Ramos (cell line): ENCODE results near the gene ELFN2.

Experiments used
- in situ Hi-C: fragments of 300-500 bp; cut with MboI; formaldehyde crosslinking; loops from one replicate; pipeline ENCODE4 v1.14.3; 2022; ENCODE audit warnings: low sequenced_read_pairs; ENCODE audit not compliant: unreplicated experiment

ELFN2 gene

GRCh38 chr22:37392721-37393328 is 34.5 kb downstream of the ELFN2 start:
- in situ Hi-C loops: no loop called here

- in situ Hi-C loops: no loop called here
Measured at GRCh38 chr22:37391702-37392101, 35.6 kb downstream of the ELFN2 start.

- in situ Hi-C loops: no loop called here
Measured at GRCh38 chr22:37390075-37390474, 37.2 kb downstream of the ELFN2 start.

GRCh38 chr22:37388538-37388937 is 38.7 kb downstream of the ELFN2 start:
- in situ Hi-C loops: no loop called here

- in situ Hi-C loops: no loop called here
Measured at GRCh38 chr22:37387793-37388192, 39.5 kb downstream of the ELFN2 start.

GRCh38 chr22:37386441-37386840 is 40.8 kb downstream of the ELFN2 start:
- in situ Hi-C loops: no loop called here

- in situ Hi-C loops: no loop called here
Measured at GRCh38 chr22:37384691-37385090, 42.6 kb downstream of the ELFN2 start.

- in situ Hi-C loops: no loop called here
Measured at GRCh38 chr22:37383341-37383740, 43.9 kb downstream of the ELFN2 start.

GRCh38 chr22:37381489-37381888 is 45.8 kb downstream of the ELFN2 start:
- in situ Hi-C loops: no loop called here

GRCh38 chr22:37379722-37380121 is 47.6 kb downstream of the ELFN2 start:
- in situ Hi-C loops: no loop called here

- in situ Hi-C loops: no loop called here
Measured at GRCh38 chr22:37379085-37379484, 48.2 kb downstream of the ELFN2 start.

GRCh38 chr22:37378642-37379058 is 48.6 kb downstream of the ELFN2 start:
- in situ Hi-C loops: no loop called here

- in situ Hi-C loops: no loop called here
Measured at GRCh38 chr22:37377927-37378326, 49.4 kb downstream of the ELFN2 start.

- in situ Hi-C loops: no loop called here
Measured at GRCh38 chr22:37377138-37377537, 50.1 kb downstream of the ELFN2 start.

GRCh38 chr22:37376643-37377042 is 50.6 kb downstream of the ELFN2 start:
- in situ Hi-C loops: no loop called here

GRCh38 chr22:37375801-37376200 is 51.5 kb downstream of the ELFN2 start:
- in situ Hi-C loops: no loop called here

GRCh38 chr22:37374571-37374970 is 52.7 kb downstream of the ELFN2 start:
- in situ Hi-C loops: no loop called here

GRCh38 chr22:37373451-37373850 is 53.8 kb downstream of the ELFN2 start:
- in situ Hi-C loops: no loop called here

- in situ Hi-C loops: no loop called here
Measured at GRCh38 chr22:37371911-37372310, 55.4 kb downstream of the ELFN2 start.

- in situ Hi-C loops: no loop called here
Measured at GRCh38 chr22:37371491-37371890, 55.8 kb downstream of the ELFN2 start.

GRCh38 chr22:37370306-37370979 is 56.8 kb downstream of the ELFN2 start:
- in situ Hi-C loops: no loop called here

GRCh38 chr22:37369483-37369882 is 57.8 kb downstream of the ELFN2 start:
- in situ Hi-C loops: no loop called here
